ENCODE measurements around the gene CHID1. TPM values are rescaled to one million over a fixed set of nuclear protein-coding genes. Genes with fewer than 3 reads are reported as not detected.

The CHID1 gene
- total and polyA plus RNA-seq, 2 donors (not counting 1 experiment from before 2014, with no cell fraction given), result 31.0 to 68.1 TPM

DNA sequence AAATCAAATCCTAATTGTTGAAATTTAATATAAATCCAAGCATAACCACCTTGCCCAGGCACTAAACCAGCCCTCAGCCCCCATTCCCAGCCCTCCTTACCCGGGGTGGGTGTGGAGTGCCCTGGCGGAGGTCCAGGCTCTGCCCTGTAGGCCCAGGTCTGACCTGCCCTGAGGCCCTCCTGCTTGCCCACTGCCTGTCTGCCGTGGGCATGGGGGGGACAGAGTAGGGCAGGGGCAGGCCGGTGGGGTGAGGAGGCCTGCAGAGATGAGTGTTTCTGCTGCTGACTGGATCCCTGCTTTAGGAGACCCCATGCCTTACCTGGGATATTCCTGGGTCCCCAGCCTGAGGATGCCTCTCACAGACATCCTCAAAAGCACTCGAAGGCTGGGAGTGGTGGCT is 3.6 kb upstream of the CHID1 start:
- H3K4me2 ChIP-seq (replicated peaks; ENCODE audit: low read depth, low read length, poor library complexity, severe bottlenecking), result no peak overlapping the region
- WGBS (ENCODE audit: insufficient coverage), result 93% methylated on average over 5 of the region's 5 CpGs
- intact Hi-C loops (cut with micrococcal nuclease), result no loop called here
- H3K27me3 ChIP-seq (replicated peaks in 1 of 4; ENCODE audit: control extremely low read depth in 1 of 4, control insufficient read depth in 3 of 4, insufficient read depth in 4 of 4, low read length in 3 of 4), result no peaks in the 10 kb centered on the region
- no peak for ATAC-seq (ENCODE audit: low read depth)
- Mint-ChIP-seq H3K4me3 (no peak overlapping the region), H3K9me3 (ENCODE audit: insufficient read depth) (no peaks in the 10 kb centered on the region), H3K27ac (no peak overlapping the region), H3K27me3 (no peaks in the 10 kb centered on the region), H3K4me1 (peaks cover 14% of the 10 kb centered on the region)
- peaks cover 14% of the 10 kb centered on the region for H3K79me2 ChIP-seq (ENCODE audit: control insufficient read depth, insufficient read depth, low read length)
- DNase-seq, result no peak
- CTCF ChIA-PET, result no interaction called here
- H3K9ac ChIP-seq (ENCODE audit: low read length), result no peak overlapping the region
- no peaks in the 10 kb centered on the region for H3K36me3 ChIP-seq (replicated peaks in 1 of 2; ENCODE audit: control extremely low read depth in 1 of 2, control insufficient read depth in 1 of 2, extremely low read depth in 1 of 2, insufficient read depth in 2 of 2, low read length in 1 of 2)
- TF ChIP-seq EZH2 (IDR thresholded peaks at IDR 0.05; ENCODE audit: borderline replicate concordance, insufficient read depth, low read depth, low read length, poor library complexity, severe bottlenecking), result no peak
- TF ChIP-seq, protein P1, sequence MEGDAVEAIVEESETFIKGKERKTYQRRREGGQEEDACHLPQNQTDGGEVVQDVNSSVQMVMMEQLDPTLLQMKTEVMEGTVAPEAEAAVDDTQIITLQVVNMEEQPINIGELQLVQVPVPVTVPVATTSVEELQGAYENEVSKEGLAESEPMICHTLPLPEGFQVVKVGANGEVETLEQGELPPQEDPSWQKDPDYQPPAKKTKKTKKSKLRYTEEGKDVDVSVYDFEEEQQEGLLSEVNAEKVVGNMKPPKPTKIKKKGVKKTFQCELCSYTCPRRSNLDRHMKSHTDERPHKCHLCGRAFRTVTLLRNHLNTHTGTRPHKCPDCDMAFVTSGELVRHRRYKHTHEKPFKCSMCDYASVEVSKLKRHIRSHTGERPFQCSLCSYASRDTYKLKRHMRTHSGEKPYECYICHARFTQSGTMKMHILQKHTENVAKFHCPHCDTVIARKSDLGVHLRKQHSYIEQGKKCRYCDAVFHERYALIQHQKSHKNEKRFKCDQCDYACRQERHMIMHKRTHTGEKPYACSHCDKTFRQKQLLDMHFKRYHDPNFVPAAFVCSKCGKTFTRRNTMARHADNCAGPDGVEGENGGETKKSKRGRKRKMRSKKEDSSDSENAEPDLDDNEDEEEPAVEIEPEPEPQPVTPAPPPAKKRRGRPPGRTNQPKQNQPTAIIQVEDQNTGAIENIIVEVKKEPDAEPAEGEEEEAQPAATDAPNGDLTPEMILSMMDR (IDR thresholded peaks at IDR 0.05), result no peak
- POLR2A ChIA-PET, result no interaction called here
- peaks cover 3 to 17% of the 10 kb centered on the region in 2 donors for H3K4me1 ChIP-seq (ENCODE audit: control insufficient read depth in 2 of 2, insufficient read depth in 2 of 2, low read length in 2 of 2)
- no peaks in the 10 kb centered on the region for H3K9me3 ChIP-seq (ENCODE audit: control extremely low read depth in 1 of 3, control insufficient read depth in 2 of 3, insufficient read depth in 1 of 3, low read length in 2 of 3)
- no peak overlapping the region for H2AFZ ChIP-seq (ENCODE audit: insufficient read depth, low read depth, low read length, poor library complexity, severe bottlenecking)
- H3K4me3 ChIP-seq (ENCODE audit: control extremely low read depth in 1 of 5, extremely low read depth in 1 of 5, insufficient read depth in 1 of 5, low read depth in 2 of 5, low read length in 4 of 5), result no peak overlapping the region
- H3K27ac ChIP-seq (ENCODE audit: low read length in 2 of 2), result no peak overlapping the region
- H4K20me1 ChIP-seq (ENCODE audit: control insufficient read depth, insufficient read depth, low read length, poor library complexity, severe bottlenecking), result no peaks in the 10 kb centered on the region

DNA sequence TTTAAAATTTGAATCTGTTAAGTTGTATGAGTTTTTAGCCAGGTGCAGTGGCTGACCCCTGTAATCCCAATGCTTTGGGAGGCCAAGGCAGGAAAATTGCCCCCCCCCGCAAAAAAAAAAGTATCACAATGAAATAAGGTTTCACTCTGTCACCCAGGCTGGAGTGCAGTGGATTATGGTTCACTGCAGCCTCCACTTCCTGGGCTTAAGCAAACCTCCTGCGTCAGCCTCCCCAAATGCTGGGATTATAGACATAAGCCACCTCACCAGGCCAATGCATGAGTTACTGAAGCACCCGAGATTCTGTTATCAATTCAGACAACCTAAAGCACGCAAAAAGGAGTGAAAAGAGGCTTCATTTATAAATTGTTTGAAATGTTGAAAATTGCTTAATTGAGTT is 2.4 kb upstream of the CHID1 start:
- Mint-ChIP-seq H3K27ac (no peak overlapping the region), H3K4me3 (no peak overlapping the region), H3K9me3 (ENCODE audit: insufficient read depth) (no peaks in the 10 kb centered on the region), H3K4me1 (peaks cover 21% of the 10 kb centered on the region), H3K27me3 (no peaks in the 10 kb centered on the region)
- no peaks in the 10 kb centered on the region for H3K9me3 ChIP-seq (ENCODE audit: control extremely low read depth in 1 of 3, control insufficient read depth in 2 of 3, insufficient read depth in 1 of 3, low read length in 2 of 3)
- ChIA-PET POLR2A (interaction anchor here (2.7 kb wide), 1 partner anchor 12 kb away, joined by 15 read pairs; the partner anchor contains the start of gene AP2A2), CTCF (no interaction called here)
- H3K36me3 ChIP-seq (replicated peaks in 1 of 2; ENCODE audit: control extremely low read depth in 1 of 2, control insufficient read depth in 1 of 2, extremely low read depth in 1 of 2, insufficient read depth in 2 of 2, low read length in 1 of 2), result no peaks in the 10 kb centered on the region
- peaks cover 3 to 20% of the 10 kb centered on the region in 2 donors for H3K4me1 ChIP-seq (ENCODE audit: control insufficient read depth in 2 of 2, insufficient read depth in 2 of 2, low read length in 2 of 2)
- DNase-seq, result no peak
- no peak overlapping the region for H3K9ac ChIP-seq (ENCODE audit: low read length)
- TF ChIP-seq EZH2 (IDR thresholded peaks at IDR 0.05; ENCODE audit: borderline replicate concordance, insufficient read depth, low read depth, low read length, poor library complexity, severe bottlenecking), result no peak
- TF ChIP-seq, protein P1 (IDR thresholded peaks at IDR 0.05), result no peak
- WGBS (ENCODE audit: insufficient coverage), result 100% methylated on average over 2 of the region's 4 CpGs
- no peak overlapping the region for H2AFZ ChIP-seq (ENCODE audit: insufficient read depth, low read depth, low read length, poor library complexity, severe bottlenecking)
- peaks cover 20% of the 10 kb centered on the region for H3K79me2 ChIP-seq (ENCODE audit: control insufficient read depth, insufficient read depth, low read length)
- H3K4me3 ChIP-seq (ENCODE audit: control extremely low read depth in 1 of 5, extremely low read depth in 1 of 5, insufficient read depth in 1 of 5, low read depth in 2 of 5, low read length in 4 of 5), result no peak overlapping the region
- no peak overlapping the region for H3K27ac ChIP-seq (ENCODE audit: low read length in 2 of 2)
- H4K20me1 ChIP-seq (ENCODE audit: control insufficient read depth, insufficient read depth, low read length, poor library complexity, severe bottlenecking), result peaks cover 3% of the 10 kb centered on the region
- intact Hi-C loops (cut with micrococcal nuclease), result no loop called here
- H3K27me3 ChIP-seq (replicated peaks in 1 of 4; ENCODE audit: control extremely low read depth in 1 of 4, control insufficient read depth in 3 of 4, insufficient read depth in 4 of 4, low read length in 3 of 4), result no peaks in the 10 kb centered on the region
- H3K4me2 ChIP-seq (replicated peaks; ENCODE audit: low read depth, low read length, poor library complexity, severe bottlenecking), result no peak overlapping the region
- no peak for ATAC-seq (ENCODE audit: low read depth)
